Activated T-cell treated with anti-CD3 and anti-CD28 coated beads, Interleukin-2, amount 50 U/mL, for 24 hours (primary cell): ENCODE data around the gene MFSD1.

Experiments
- DNase-seq: peaks from one replicate; pipeline ENCODE4 v3.0.0-alpha.2; 2020
- H3K27ac Mint-ChIP-seq: 2 replicates; pipeline ENCODE4 v1.8.0; 2020; ENCODE audit warnings: mild to moderate bottlenecking, mixed read lengths
- H3K27me3 Mint-ChIP-seq: 2 replicates; pipeline ENCODE4 v1.8.0; 2020; ENCODE audit warnings: mixed read lengths
- H3K36me3 Mint-ChIP-seq: 2 replicates; pipeline ENCODE4 v1.8.0; 2020; ENCODE audit warnings: low read depth, mixed read lengths
- H3K4me1 Mint-ChIP-seq: 2 replicates; pipeline ENCODE4 v1.8.0; 2020; ENCODE audit warnings: low read depth, mixed read lengths
- H3K4me3 Mint-ChIP-seq: 2 replicates; pipeline ENCODE4 v1.8.0; 2020; ENCODE audit warnings: mild to moderate bottlenecking, moderate library complexity, mixed read lengths
- H3K9me3 Mint-ChIP-seq: 2 replicates; pipeline ENCODE4 v1.8.0; 2020; ENCODE audit warnings: mixed read lengths

Gene MFSD1, protein sequence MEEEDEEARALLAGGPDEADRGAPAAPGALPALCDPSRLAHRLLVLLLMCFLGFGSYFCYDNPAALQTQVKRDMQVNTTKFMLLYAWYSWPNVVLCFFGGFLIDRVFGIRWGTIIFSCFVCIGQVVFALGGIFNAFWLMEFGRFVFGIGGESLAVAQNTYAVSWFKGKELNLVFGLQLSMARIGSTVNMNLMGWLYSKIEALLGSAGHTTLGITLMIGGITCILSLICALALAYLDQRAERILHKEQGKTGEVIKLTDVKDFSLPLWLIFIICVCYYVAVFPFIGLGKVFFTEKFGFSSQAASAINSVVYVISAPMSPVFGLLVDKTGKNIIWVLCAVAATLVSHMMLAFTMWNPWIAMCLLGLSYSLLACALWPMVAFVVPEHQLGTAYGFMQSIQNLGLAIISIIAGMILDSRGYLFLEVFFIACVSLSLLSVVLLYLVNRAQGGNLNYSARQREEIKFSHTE

DNA sequence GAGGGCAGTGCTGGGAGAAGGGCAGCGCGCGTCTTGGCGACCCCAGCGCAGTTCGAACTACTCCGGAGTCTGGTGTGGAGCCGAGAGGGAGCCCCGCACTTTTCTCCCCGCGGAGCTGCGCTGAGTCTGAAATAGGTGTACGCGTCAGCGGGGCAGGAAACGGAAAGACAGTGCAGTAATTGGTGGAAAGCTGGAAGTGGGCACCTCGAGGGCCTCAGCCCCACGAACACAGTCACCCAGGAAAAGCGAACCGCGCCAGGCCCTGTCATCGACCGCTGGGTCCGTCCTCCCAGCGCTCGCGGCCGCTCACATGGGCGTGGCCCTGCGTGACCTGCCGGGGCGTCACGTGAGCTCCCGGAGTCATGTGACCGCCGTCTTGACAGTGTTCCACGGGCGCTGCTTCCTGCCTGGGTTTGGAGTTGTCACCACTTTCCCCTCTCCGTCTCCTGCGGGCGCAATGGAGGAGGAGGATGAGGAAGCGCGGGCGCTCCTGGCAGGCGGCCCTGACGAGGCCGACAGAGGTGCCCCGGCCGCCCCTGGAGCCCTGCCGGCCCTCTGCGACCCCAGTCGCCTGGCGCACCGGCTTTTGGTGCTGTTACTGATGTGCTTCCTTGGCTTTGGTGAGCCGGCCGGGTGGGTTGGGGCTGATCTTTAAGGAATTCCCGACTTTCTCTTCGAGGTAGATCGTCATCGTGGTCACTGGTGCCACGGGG lies at the start of gene MFSD1:
Gene MFSD1 (plus strand): TSS at position 359 of the 713 bp plus-strand sequence. CDS start 99 bp downstream, at position 458.
- H3K27me3 Mint-ChIP-seq, result no peaks in the 10 kb centered on the region
- peaks cover 37% of the 10 kb centered on the region for H3K4me1 Mint-ChIP-seq
- H3K36me3 Mint-ChIP-seq, result peaks cover 28% of the 10 kb centered on the region
- peak within 1 kb of the TSS; percentile 88 for H3K4me3 Mint-ChIP-seq
- peak within 1 kb of the TSS; percentile 92 for H3K27ac Mint-ChIP-seq
- peak; percentile 91 for DNase-seq
- H3K9me3 Mint-ChIP-seq, result no peaks in the 10 kb centered on the region

- Mint-ChIP-seq H3K27ac (no peak overlapping the region), H3K4me1 (no peaks in the 10 kb centered on the region), H3K4me3 (no peak overlapping the region), H3K9me3 (no peaks in the 10 kb centered on the region), H3K36me3 (peaks cover 6% of the 10 kb centered on the region), H3K27me3 (no peaks in the 10 kb centered on the region)
- DNase-seq, result no peak
Observed at GRCh38 chr3:158753854-158754253, 48.0 kb upstream of the MFSD1 start.

DNA sequence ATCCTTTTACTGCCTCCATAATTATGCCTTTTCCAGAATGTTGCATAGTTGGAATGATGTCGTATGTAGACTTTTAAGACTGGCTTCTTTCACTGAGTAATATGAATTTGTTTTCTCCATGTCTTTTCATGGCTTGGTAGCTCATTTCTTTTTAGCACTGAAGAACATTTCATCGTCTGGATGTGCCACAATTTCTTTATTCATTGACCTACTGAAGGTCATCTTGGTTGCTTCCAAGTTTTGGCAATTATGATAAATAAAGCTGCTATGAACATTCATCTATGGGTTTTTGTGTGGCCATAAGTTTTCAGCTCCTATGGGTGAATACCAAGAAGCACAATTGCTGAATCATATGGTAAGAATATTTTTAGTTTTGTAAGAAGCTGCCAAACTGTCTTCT lies 46.4 kb upstream of the MFSD1 start:
- H3K27me3 Mint-ChIP-seq, result no peaks in the 10 kb centered on the region
- no peaks in the 10 kb centered on the region for H3K36me3 Mint-ChIP-seq
- no peak overlapping the region for H3K27ac Mint-ChIP-seq
- DNase-seq, result no peak
- H3K9me3 Mint-ChIP-seq, result no peaks in the 10 kb centered on the region
- no peaks in the 10 kb centered on the region for H3K4me1 Mint-ChIP-seq
- no peak overlapping the region for H3K4me3 Mint-ChIP-seq

DNA sequence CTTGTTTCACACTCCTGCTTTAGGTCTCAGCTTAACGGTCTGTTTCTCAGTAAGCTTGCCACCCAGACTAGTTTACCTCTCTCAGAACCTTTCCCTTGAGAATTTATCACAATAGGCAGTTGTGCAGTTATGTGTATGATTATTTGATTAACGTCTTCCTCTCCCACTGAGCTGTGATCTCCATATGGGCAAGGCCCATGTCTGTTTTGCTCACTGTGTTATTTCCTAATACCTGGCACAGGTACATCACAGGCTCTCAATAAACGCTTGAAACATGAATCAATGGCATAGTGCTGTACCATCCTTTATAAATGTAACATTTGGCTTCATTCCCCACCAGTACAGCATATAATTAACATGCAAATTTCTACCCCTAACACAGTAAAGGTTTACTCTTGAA lies 40.5 kb upstream of the MFSD1 start:
- Mint-ChIP-seq H3K27ac (no peak overlapping the region), H3K9me3 (no peaks in the 10 kb centered on the region), H3K27me3 (no peaks in the 10 kb centered on the region), H3K4me3 (no peak overlapping the region), H3K4me1 (no peaks in the 10 kb centered on the region), H3K36me3 (no peaks in the 10 kb centered on the region)
- no peak for DNase-seq

- no peaks in the 10 kb centered on the region for H3K9me3 Mint-ChIP-seq
- H3K36me3 Mint-ChIP-seq, result no peaks in the 10 kb centered on the region
- DNase-seq, result no peak
- no peak overlapping the region for H3K4me3 Mint-ChIP-seq
- no peaks in the 10 kb centered on the region for H3K4me1 Mint-ChIP-seq
- no peaks in the 10 kb centered on the region for H3K27me3 Mint-ChIP-seq
- no peak overlapping the region for H3K27ac Mint-ChIP-seq
Observed at GRCh38 chr3:158762701-158763100, 39.2 kb upstream of the MFSD1 start.

DNA sequence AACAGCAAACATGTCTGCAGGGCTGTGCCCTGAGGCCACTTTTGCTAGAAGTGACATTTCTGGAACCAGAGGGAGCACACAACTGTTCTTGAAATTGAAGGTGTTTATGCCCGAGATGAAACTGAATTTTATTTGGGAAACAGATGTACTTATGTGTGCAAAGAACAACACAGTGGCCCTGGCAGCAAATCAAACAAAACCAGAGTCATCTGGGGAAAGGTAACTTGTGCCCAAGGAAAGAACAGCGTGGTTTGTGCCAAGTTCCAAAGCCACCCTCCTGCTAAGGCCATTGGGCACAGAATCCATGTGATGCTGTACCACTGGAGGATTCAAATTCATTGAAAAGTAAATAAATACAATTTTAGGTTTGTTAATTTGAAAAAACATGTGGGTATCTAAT lies 38.4 kb upstream of the MFSD1 start:
- Mint-ChIP-seq H3K4me3 (no peak overlapping the region), H3K27me3 (no peaks in the 10 kb centered on the region), H3K9me3 (no peaks in the 10 kb centered on the region), H3K4me1 (no peaks in the 10 kb centered on the region), H3K36me3 (no peaks in the 10 kb centered on the region), H3K27ac (no peak overlapping the region)
- no peak for DNase-seq

DNA sequence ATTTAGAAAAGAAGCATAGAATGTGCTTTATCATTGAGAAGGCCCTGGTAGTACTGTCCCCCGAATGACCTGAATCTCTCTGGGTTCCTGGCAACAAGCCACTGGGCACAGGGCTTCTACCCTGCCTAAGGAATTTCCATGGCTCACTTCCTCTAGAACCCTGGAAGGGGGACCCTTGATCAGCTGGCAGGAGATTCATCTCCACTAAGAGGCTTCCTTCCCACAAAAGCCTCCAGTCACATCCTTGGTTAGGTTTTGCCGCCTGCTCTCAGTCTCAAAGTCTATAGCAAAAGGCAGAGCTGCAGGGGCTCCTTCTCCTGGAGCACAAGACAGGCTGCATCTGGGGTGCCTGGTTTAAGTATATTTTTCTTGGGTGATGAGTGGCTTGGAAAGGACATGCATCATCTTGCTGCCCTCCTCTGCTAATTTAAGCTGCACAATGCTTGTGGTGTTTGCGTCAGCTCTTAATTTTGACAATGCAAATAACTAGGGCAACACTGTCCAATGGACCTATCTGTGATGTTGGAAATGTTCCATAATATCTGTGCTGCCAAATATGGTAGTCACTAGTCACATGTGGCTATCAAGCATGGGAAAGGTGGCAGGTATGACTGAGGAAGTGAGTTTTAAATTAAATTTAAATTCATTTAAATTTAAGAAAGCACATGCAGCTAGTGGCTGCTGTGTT lies 36.2 kb upstream of the MFSD1 start:
- Mint-ChIP-seq H3K4me3 (no peak overlapping the region), H3K27me3 (no peaks in the 10 kb centered on the region), H3K9me3 (no peaks in the 10 kb centered on the region), H3K4me1 (no peaks in the 10 kb centered on the region), H3K27ac (no peak overlapping the region), H3K36me3 (no peaks in the 10 kb centered on the region)
- no peak for DNase-seq

DNA sequence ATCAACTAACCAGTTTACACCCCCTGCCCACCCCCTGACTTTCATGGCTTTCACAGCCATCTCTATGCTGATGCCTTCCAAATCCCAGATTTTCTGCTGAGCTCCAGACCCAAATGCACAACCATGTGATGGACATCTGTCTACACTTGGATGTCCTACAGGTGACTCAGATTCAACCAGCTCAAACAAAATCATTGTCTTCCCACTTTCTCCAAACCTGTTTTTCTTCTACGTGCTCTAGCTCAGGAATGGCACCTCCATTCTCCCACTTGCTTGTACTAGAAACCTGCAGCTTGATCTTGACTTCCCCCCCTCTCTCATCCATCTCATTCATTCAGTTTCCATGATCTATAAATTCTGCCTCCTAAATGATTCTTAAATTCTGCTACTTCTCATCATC lies 35.5 kb upstream of the MFSD1 start:
- H3K27me3 Mint-ChIP-seq, result no peaks in the 10 kb centered on the region
- DNase-seq, result no peak
- H3K9me3 Mint-ChIP-seq, result no peaks in the 10 kb centered on the region
- H3K36me3 Mint-ChIP-seq, result no peaks in the 10 kb centered on the region
- no peaks in the 10 kb centered on the region for H3K4me1 Mint-ChIP-seq
- no peak overlapping the region for H3K4me3 Mint-ChIP-seq
- no peak overlapping the region for H3K27ac Mint-ChIP-seq

GRCh38 chr3:158768361-158768787 lies 33.5 kb upstream of the MFSD1 start:
- H3K27ac Mint-ChIP-seq, result no peak overlapping the region
- H3K4me3 Mint-ChIP-seq, result no peak overlapping the region
- no peaks in the 10 kb centered on the region for H3K27me3 Mint-ChIP-seq
- no peak for DNase-seq
- H3K36me3 Mint-ChIP-seq, result no peaks in the 10 kb centered on the region
- H3K9me3 Mint-ChIP-seq, result no peaks in the 10 kb centered on the region
- no peaks in the 10 kb centered on the region for H3K4me1 Mint-ChIP-seq

DNA sequence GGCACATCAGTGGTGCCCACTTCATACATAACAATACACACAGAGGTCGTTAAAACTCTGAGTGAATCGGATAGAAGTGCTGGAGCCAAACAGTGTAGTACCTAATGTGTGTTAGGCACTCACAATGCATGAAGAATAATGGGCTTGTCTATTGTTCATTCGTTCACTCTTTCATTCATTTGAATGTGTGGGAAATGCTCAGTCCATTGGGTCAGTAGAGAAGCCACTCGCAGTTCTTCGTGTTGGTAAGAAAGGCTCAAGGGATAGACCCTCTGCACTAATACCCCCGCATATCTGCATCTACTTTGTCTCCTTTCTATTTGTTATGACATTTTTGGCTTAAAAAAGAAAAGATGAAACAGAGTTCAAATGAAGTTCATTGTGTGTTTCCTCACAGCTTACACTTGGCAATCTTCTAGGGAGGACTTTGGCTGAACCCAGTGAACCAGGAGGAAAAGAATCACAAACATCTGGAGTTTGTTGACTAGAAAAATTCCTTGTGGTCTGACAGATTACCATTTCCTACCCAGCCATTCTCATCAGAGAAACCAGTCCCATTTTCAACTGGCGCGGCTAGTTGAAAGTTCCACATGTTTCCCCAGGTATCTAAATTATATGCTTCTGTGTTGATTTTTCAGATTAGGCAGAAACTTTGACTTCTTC lies 32.8 kb upstream of the MFSD1 start:
- no peak for DNase-seq
- Mint-ChIP-seq H3K4me1 (no peaks in the 10 kb centered on the region), H3K27me3 (no peaks in the 10 kb centered on the region), H3K9me3 (no peaks in the 10 kb centered on the region), H3K36me3 (no peaks in the 10 kb centered on the region), H3K4me3 (no peak overlapping the region), H3K27ac (no peak overlapping the region)

GRCh38 chr3:158769549-158769948 lies 32.3 kb upstream of the MFSD1 start:
- no peak overlapping the region for H3K27ac Mint-ChIP-seq
- no peaks in the 10 kb centered on the region for H3K27me3 Mint-ChIP-seq
- no peaks in the 10 kb centered on the region for H3K4me1 Mint-ChIP-seq
- H3K4me3 Mint-ChIP-seq, result no peak overlapping the region
- H3K9me3 Mint-ChIP-seq, result no peaks in the 10 kb centered on the region
- no peak for DNase-seq
- no peaks in the 10 kb centered on the region for H3K36me3 Mint-ChIP-seq

GRCh38 chr3:158769952-158770740 lies 31.7 kb upstream of the MFSD1 start:
- Mint-ChIP-seq H3K27ac (no peak overlapping the region), H3K4me1 (no peaks in the 10 kb centered on the region), H3K27me3 (no peaks in the 10 kb centered on the region), H3K36me3 (no peaks in the 10 kb centered on the region), H3K4me3 (no peak overlapping the region), H3K9me3 (no peaks in the 10 kb centered on the region)
- no peak for DNase-seq

DNA sequence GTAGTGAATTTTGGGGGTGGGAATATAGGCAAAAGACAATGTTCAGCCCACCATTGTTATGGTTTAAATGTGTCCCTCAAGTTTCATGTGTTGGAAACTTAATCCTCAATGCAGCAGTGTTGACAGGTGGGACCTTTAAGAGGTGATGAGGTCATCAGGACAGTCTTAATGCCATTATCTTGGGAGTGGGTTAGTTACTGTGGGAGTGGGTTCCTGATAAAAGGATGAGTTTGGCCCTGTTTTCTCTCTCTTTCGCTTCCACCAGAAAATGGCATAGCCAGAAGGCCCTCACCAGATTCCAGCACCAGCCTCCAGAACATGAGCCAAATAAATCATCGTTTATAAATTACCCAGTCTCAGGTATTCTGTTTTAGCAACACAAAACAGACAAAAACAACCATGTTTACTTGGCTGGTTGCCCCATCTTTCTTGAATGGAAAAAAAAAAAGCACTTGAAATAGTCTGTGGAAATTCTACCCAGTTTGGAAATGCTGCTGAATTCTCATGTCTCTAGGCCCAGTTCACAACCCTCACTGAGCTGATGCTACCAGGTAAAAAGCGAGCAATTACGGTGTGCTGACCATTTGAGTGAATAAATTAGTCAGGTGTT lies 31.0 kb upstream of the MFSD1 start:
- no peaks in the 10 kb centered on the region for H3K27me3 Mint-ChIP-seq
- H3K27ac Mint-ChIP-seq, result no peak overlapping the region
- no peaks in the 10 kb centered on the region for H3K36me3 Mint-ChIP-seq
- H3K4me3 Mint-ChIP-seq, result no peak overlapping the region
- peaks cover 1% of the 10 kb centered on the region for H3K4me1 Mint-ChIP-seq
- no peak for DNase-seq
- no peaks in the 10 kb centered on the region for H3K9me3 Mint-ChIP-seq
